Stimulated activated CD8-positive, alpha-beta memory T cell treated with anti-CD3 and anti-CD28 coated beads, Interleukin-15, amount 100 ng/mL, for 4 hours (primary cell): Measurements from ENCODE around the gene ECSCR.
"Not testable (repeated sequence)": the region's sequence is repeated elsewhere in the genome, so short reads cannot be mapped to it uniquely, and the experiment has no call there.

ENCODE experiments used
- DNase-seq, 2 donors: peaks; one replicate each; pipeline ENCODE4 v3.0.0-alpha.2; 2020; ENCODE audit warnings: low read depth in 2 of 2

Gene ECSCR

DNA sequence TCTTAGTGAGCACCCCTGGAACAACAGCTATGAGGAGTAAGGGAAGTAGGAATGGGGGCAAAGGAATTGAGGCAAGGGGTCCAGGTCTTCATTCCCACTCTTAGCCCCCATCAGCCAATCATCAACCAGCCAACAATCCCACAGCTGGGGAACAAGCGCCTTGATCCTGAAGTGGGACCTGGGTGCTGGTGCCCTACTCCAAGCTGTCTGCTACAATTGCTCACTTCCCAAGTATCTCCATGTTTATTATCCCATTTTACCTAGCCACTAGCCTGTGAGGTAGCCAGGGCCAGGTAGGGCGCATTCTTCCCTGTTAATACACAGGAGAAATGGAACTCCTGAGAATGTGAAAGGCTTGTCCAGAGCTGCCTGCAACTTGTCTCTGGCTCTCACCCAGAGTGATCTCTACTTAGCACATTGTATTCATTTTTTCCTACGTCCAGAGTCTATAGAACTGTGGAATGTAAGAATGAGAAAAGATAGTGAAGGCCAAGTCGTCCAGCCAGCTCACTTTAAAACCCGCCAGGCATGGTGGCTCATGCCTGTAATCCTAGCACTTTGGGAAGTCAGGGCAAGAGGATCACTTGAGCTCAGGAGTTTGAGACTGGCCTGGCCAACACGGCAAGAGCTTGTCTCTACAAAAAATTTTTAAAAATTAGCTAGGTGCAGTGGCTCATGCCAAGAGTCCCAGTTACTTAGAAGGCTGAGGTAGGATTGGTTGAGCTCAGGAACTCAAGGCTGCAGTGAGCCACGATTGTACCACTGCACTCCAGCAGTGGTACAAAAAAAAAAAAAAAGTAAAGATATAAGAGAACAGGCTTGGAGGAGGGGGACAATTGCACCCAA lies 17.0 kb downstream of the ECSCR start:
- no peak for DNase-seq

DNA sequence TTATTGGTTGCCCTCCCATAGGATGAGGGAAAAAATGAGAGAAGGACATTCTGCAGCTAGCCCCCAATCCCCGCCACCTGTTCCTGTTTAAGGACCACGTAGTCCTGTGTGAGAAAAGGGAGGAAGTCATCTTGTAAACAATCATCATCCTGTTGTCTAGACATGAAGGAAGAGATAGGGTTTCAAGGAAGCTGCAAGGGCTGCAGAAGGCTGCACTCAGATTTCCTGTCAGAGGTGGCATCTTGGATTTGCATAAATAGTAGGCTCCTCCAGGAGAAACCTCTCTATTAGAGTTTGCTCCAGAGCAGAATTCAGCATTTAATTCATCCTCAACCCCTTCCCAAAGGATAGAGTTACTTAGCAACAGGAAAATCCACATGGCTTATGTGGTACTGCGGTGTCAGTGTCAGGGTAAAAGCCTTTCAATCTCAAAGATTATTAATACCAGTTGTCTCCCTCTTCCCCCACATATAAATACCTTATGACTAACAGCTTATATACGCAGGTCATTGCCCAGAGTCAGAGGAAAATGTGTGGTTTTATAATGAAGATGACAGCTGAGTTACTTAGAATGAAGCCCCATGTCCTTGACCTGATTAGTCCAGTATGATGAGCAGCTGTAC lies 18.6 kb downstream of the ECSCR start:
- DNase-seq: no peak

DNA sequence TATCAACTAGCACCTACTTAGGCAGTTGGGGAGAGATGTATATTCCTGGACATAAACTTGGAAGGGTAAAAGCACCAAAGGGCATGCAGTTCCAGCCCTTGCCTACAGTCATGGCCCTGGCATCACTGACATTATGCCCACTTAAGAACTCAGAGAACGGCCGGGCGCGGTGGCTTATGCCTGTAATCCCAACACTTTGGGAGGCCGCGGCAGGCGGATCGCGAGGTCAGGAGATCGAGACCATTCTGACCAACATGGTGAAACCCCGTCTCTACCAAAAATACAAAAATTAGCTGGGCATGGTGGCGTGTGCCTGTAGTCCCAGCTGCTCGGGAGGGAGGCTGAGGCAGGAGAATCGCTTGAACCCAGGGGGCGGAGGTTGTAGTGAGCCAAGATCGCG lies 22.1 kb downstream of the ECSCR start:
- not testable (repeated sequence) for DNase-seq

DNA sequence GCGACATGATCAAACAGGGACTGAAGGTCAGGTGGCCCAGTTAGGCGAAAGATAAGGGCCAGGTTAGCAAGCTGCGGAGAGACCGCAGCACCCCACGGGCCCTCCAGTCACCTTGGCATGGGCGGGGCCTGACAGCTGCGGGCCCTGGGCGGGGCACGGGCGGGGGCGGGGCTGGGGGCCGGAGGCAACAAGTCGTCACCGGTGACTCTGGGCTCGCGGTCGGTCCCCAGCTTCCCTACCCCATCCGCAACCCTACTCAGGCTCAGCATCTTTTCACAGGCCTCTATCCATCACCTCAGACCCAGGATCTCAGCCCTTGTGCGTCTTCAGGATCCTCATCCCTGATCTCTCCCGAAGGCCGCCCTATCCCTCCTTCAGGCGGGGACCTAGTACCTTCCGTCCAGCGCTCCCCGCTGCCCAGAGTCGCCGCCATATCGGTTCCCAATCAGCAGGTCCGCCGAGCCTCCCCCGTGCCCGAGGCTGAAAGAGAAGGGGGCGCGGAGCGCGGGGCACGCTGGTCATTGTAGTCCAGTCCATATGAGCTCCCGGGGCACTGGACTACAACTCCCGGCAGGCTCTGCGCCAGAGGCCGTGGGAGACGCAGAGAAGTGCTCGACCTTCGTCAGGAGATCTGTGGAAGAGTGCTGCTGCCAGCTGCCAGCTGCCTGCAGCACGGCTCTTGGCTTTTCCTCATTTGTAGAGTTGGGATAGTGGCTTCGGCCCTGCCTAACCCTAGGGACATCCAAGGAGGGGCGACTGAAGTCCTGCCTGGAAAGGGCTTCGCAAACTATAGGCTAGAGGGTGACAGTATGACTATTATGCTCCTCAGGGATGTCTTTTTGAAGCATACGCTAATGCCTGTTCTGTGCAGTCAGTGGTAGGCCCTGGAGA lies 23.3 kb downstream of the ECSCR start, which contains the start of gene DNAJC18:
Gene DNAJC18, minus strand, starts transcription at position 513 of the 891 bp plus-strand sequence. Its CDS starts 80 bp downstream, at position 433.
- DNase-seq: peak; percentile 73 to 77

DNA sequence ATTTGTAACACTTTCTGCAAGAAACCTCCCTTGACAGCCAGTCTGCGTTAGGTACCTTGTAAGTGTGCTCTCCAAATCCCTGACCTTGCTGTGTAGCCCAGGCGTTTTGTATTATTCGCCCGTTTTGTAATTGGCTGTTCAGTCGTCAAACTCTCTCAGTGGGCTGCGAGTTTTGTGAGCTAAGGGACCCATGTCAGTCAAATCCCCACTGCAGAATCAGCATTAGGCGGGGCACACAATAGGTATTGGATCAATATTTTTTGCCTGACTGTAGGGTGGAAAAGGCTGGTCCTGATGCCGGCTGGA lies 23.9 kb downstream of the ECSCR start:
- no peak for DNase-seq

DNA sequence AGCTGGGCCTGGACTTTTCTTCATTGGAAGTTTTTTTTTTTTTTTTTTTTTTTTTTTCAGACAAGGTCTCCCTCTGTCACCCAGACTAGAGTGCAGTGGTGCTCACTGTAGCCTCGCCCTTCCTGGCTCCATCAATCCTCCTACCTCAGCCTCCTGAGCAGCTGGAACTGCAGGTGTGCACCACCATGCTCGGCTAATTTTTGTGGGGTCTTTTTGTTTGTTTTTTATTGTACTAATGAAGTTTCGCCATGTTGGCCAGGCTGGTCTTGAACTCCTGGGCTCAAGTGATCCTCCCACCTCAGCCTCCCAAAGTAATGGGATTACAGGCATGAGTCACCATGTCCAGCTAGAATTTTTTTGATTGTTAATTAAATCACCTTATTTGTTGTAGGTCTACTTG lies 26.9 kb downstream of the ECSCR start:
- no peak for DNase-seq

DNA sequence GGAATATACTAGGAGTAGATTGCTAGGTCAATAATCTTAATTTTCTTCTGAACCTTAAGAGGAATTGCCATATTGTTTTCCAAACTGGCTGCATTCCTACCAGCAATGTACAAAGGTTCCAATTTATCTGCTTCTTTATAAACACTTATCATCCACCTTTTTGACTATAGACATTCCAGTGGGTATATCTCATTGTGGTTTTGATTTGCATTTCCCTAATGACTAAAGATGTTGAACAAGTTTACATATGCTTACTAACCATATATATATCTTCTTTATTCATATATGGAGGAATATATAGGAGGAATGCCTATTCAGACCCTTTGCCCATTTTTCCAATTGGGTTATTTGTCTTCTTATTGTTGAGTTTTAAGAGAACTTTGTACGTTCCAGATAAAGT lies 30.8 kb downstream of the ECSCR start:
- DNase-seq: no peak

DNA sequence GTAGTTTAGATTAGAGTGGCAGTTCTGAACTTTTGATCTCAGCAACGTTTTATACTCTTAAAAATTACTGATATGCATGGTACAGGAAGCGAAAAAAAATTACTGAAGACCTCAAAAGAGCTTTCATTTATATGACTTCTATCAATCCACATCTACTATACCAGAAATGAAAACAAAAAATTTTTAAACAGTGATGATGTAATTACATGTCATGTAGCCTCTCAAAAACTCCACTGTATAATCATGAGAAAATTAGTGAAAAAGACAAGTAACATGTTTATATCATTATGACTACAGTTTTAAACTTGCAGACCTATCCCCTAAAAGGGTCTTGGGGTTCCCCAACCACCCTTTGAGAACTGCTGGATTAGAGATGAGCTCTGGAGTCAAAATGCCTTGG lies 32.5 kb downstream of the ECSCR start:
- no peak for DNase-seq

DNA sequence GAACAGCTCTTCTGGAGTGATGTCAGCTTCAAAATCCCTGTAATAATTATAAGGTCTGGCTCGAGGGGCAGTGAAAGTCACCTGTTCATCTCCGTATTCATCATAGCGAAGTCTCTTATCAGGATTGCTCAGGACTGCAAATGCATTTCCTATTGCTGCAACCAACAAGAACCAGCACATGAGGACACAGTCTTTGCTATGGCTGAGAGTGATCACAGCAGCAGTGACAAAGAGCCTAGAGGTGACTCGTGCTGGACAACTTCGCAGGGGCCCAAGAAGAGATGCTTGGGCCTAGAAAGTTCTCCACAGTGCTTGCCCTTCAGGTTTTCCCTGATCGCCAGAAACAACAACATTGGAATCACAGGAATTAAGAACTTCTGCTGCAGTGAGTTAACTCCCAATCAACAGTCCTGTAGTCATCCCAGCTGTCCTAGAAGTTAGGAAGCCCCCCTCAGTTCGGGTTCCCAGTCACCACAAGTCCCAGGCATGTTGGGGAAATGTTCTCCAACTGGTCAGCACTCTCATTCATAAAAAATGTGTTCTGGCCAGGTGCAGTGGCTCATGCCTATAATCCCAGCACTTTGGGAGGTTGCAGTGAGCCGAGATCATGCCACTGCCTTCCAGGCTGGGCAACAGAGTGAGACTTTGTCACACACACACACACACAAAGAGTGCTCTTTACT lies 36.2 kb downstream of the ECSCR start:
- no peak for DNase-seq

DNA sequence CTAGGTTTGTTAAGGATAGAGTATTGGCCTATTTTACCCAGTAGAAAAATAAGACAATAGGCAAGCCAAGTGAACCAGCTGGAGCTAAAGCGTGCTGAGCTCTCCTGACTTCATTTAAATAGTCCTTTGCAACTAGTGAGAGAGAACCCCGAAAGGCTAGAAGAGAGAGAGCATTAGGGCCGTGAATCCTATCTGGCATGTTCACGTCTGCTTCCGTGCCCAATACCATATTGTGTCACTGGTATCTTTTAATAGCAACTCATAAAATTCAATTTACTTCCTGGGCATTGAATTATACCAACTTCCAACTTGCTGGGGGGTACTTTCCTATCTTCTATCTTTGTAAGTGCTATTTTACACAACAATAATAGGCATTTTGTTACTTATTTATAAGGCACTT lies 37.0 kb downstream of the ECSCR start:
- DNase-seq: no peak

DNA sequence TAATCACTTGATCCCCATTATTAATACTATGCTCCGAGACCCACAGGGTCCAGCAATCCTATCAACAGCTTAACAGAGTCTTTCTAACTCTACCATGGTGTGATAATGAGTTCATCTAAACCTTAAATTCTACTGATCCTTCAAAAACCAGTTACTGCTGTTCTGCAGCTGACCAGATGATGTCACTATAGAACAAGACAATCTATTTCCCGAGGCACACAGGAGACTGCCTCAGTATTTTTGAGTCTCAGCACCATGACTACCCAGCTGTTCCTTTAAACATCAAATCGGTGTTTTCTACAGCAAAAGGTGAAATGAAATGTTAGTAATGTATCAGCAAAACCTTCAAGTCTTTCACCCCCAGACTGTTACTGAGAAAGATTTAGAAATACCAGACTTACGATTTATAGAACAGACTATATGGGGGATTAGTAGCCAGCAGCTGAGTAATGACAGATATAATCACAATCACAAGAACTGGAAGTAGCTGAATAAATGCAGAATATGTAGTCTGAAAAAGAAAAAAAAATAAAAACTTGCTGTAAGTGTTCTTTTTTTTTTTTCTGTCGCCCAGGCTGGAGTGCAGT lies 40.1 kb downstream of the ECSCR start:
- peak in 1 of 2 donors; percentile 19 for DNase-seq

DNA sequence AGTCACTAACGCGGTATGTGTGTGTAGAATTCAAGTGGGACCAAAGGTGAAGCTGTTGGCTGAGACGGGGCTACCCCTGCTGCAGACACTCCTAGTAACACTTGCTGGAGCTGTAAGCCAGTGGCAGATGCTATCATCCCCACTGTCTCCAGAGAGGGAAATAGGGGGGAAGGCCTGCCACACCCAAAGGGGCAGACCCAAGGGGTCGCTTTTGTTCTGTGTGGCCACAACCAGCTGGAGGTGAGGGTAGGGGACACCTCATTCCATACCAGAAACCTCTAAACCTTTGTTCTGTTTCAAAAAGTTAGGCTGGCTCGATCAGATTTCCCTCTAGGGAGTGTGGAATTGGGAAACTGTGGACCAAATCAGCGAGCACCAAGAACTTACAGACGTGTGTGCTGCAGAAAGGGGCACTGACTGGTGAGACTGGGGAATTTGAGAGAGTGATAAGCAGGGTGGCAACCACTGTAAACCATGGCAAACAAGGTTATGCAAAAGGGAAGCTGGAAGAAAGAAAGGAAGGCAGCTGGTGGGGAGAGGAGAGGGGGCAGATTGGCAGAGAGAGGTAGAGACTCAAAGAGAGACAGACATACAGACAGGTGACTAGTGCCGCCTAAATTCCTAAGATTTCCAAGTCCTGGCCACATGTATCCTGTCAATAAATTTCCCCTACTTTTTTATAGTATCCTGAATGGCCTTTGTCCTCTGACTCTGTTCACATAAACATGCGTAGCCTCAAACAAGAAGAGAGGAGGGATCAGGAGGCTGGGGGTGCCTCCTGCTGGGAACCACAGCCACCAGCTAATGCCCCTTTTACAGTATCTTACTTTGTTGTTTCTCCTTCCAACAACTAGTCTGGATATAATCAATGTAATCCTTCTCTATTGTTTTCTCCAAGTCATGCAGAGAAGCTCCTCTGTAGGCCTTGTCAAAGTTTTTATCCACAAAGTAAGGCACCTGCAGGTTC lies 43.0 kb downstream of the ECSCR start:
- no peak for DNase-seq

DNA sequence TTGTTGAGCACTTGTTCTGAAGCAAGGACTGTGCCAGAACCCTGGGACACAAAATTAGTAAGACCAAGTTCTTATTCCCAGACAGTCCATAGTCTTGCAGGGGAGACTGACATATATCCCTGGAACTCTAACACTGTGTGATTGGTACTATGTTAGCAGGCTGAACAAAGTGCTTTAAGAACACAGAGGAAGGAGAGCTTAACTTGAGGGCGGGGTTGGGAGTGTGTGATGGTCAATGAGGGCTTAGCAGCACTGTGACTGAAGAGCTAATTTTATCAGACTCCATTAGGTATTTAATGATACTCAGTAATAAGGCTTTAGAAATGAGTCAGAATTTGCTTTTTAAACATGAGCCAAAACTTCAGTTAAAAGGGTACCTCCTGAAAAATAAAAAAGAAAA lies 43.8 kb downstream of the ECSCR start:
- DNase-seq: no peak

DNA sequence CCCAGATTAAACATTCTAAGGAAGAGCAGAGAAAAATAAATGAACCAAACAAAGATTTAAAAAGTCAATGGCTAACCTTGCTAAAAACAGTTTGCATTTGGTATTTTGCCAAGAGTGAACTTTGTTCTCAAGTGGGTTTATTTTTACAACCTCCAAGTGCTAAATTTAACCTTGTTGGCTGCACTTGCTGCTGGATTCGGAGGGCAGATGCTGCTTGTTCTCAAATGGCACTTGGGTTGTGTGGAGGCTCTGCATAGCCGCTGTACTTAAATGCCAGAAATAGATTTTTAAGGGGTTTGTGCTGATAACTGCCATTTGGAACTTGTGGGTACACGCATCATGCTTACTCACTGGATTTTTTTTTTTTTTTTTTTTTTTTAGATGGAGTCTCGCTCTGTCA lies 45.3 kb downstream of the ECSCR start:
- DNase-seq: no peak

DNA sequence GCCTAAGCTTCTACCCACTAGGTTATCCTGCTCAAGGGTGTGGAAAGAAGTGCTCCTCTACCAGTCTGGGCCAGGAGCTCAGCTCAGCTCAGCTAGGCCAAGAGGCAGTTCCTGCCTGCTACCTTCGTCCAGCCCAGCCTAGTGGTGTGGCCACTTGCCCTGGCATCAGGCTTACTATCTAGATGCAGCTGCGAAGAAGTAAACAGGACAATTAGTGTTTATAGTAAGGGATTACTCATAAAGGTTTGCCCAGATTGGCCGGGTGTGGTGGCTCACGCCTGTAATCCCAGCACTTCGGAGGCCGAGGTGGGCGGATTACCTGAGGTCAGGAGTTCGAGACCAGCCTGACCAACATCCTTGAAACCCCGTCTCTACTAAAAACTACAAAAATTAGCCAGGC lies 45.9 kb downstream of the ECSCR start:
- no peak for DNase-seq

DNA sequence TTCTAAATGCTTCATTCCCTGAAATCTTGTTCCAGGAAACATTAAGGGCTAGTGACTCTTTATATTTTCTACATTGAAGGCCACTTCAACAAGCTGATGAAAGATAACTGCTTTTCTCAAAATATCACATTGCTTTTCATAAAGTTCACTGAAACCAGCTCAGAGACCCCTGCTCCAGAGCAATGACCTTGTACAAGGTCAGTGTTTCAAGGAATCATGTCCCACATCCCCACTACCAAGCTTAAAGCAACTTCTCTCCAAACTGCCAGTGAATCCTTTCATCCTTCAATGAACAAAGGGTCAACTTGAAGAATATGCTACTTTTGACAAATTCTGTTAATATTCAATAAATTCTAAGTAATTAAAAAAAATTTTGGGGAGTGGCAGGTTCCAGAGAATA lies 46.7 kb downstream of the ECSCR start:
- no peak for DNase-seq

DNA sequence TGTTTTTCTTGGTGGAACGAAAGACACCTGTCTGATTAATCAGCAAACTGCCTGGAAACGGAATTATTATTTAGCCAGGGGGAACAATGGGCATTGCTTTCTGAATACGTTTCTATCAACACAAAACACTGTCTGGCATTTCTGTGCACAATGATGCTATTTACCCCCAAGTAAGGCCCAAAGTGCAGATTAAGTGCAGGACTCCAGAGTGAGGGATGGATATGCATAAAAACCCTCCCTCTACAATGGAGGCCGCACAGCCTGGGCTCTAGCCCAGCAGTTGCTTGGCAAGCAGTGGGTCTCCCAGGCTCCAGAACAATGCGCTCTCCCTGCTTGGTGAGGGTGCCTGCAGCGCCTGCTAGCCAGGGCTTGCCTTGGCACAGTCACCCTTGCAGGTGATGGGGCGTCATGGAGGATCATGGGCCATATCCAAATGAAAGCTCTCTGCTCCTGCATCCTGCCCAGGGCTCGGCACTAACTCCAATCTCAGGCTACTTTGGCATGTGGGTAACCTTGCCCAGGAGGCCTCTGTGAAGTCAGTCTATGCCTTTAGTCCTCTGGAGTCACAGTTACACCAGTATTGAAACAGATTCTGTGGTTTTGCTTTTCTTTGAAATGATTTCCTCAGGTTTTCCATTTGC lies 47.2 kb downstream of the ECSCR start:
- no peak for DNase-seq

DNA sequence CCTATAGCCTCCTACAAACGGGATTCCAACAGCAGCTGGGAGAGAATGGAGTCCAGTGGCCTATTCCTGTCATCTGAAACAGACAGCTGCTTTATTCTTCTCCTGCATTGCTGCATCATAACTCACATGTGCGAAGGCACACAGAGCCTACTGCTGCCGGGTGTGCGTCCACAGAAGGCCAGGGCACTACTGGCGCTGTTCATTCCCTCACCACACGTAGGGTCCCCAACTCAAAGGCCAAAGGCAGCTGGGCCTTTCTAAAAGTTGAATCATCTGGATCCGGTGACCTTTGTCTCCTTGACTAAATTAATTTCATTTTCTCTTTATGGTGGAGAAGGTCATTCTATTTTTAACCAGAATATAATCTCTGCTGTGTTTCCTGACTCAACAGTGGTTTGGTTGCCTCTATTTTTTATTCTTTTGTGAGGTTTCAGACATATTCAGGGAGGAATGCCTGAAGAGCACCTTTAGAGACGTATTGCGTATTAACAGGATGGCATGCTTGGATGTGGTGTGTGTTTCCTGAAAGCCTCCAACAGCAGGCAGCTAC lies 47.9 kb downstream of the ECSCR start:
- DNase-seq: no peak

DNA sequence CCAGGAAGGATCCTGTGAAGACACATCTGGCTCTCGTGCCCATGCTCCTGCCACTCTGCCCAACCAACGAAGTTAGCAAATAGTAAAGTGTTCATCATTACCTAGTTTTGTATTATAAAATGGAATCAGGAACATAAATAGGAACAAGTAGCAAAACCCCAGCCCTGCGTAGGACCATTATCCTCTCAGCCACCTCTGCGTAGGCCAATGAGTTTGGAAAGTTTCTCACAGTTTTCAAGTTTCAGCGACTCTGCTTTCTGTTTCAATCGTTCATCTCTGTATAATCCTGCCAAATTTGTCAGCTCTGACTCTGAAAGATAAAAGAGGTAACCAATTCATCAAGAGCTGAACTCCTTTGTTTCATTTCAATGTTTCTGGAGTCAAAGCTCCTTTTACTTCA lies 48.6 kb downstream of the ECSCR start:
- DNase-seq: no peak

DNA sequence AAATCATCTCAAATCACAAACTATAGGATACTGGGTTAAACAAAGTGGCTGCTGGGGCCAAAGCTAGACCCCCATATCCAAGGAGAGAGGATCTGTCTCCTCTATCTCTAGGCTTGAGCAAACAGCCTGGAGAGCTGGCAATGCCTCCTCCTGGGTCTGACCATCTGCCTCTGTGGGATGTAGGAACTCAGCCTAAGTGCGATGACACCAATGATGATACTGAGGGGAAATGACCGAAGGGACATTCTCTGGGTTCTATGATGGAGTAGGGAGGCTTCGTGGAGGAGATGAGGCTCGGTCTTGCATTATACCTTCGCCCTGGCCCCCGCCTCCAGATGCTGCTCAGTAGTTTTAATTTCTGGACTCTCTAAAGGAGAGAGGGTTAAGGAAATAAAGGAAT lies 49.4 kb downstream of the ECSCR start:
- DNase-seq: no peak
